ENCODE data around the gene CYTH4.

GRCh38 chr22:37316405-37316804, 34.1 kb downstream of the CYTH4 start:
- TF ChIP-seq CTCF (IDR thresholded peaks at IDR 0.05) (no peak), POLR2A (IDR thresholded peaks at IDR 0.05; ENCODE audit: low read depth) (no peak), POLR2AphosphoS5 (IDR thresholded peaks at IDR 0.05) (no peak), EP300 (IDR thresholded peaks at IDR 0.05) (no peak)
